Loucy (cell line): ENCODE results near the gene NELL2.
A peak's percentile ranks its signal among the peaks of the same experiment; 100 is the strongest.

Experiments used
- H2AFZ ChIP-seq: fragments of 200-600 bp; sonication (generic); 2 replicates; pipeline ENCODE4 v1.6.0; 2016; ENCODE audit warnings: antibody characterized with exemption, mild to moderate bottlenecking, low read length, moderate library complexity
- H3F3A ChIP-seq: fragments of 200-600 bp; 2 replicates; pipeline ENCODE4 v1.6.0; 2016; ENCODE audit warnings: antibody characterized with exemption, low read depth, mild to moderate bottlenecking
- H3K27me3 ChIP-seq: fragments of 200-600 bp; sonication (generic); 2 replicates; pipeline ENCODE4 v1.6.1; 2014; ENCODE audit warnings: low read length, mild to moderate bottlenecking; ENCODE audit not compliant: insufficient read depth, poor library complexity, severe bottlenecking
- H3K36me3 ChIP-seq: fragments of 200-600 bp; sonication (generic); 2 replicates; pipeline ENCODE4 v1.6.1; 2016; ENCODE audit warnings: low read length; ENCODE audit not compliant: insufficient read depth
- H3K4me1 ChIP-seq: fragments of 200-600 bp; sonication (generic); 2 replicates; pipeline ENCODE4 v1.5.1; 2014; ENCODE audit warnings: low read length, mild to moderate bottlenecking; ENCODE audit not compliant: insufficient read depth, poor library complexity, severe bottlenecking
- H3K4me2 ChIP-seq: fragments of 200-600 bp; sonication (generic); 2 replicates; pipeline ENCODE4 v1.6.0; 2014; ENCODE audit warnings: antibody characterized with exemption, low read length, low read depth, mild to moderate bottlenecking; ENCODE audit not compliant: poor library complexity, severe bottlenecking
- H3K4me3 ChIP-seq: fragments of 200-600 bp; sonication (generic); 2 replicates; pipeline ENCODE4 v1.5.1; 2014; ENCODE audit warnings: low read length, mild to moderate bottlenecking, mixed read lengths; ENCODE audit not compliant: poor library complexity, severe bottlenecking
- H3K79me2 ChIP-seq: fragments of 200-600 bp; sonication (generic); 2 replicates; pipeline ENCODE4 v1.6.1; 2014; ENCODE audit warnings: low read length; ENCODE audit not compliant: insufficient read depth
- H3K9ac ChIP-seq: fragments of 200-600 bp; sonication (generic); 2 replicates; pipeline ENCODE4 v1.6.0; 2014; ENCODE audit warnings: mild to moderate bottlenecking, low read depth, low read length, moderate library complexity; ENCODE audit not compliant: poor library complexity, severe bottlenecking
- H3K9me2 ChIP-seq: fragments of 200-600 bp; sonication (generic); replicated peaks from 2 replicates; pipeline ENCODE4 v1.6.1; 2016; ENCODE audit warnings: low read depth, low read length, mixed read lengths
- H3K9me3 ChIP-seq: fragments of 200-600 bp; sonication (generic); 2 replicates; pipeline ENCODE4 v1.6.1; 2014; ENCODE audit warnings: mild to moderate bottlenecking, antibody characterized with exemption, low read length, low read depth; ENCODE audit not compliant: insufficient read depth
- H4K20me1 ChIP-seq: fragments of 200-600 bp; sonication (generic); 2 replicates; pipeline ENCODE4 v1.6.0; 2014; ENCODE audit warnings: antibody characterized with exemption, low read length, mild to moderate bottlenecking; ENCODE audit not compliant: insufficient read depth, poor library complexity, severe bottlenecking
- EZH2phosphoT487 ChIP-seq: fragments of 200-600 bp; IDR thresholded peaks from 2 replicates; pipeline ENCODE4 v1.6.1; 2018; ENCODE audit warnings: antibody characterized with exemption, mild to moderate bottlenecking, moderate library complexity, borderline replicate concordance
- TF ChIP-seq, protein P1 (sequence below): fragments of 200-600 bp; sonication (generic); conservative IDR thresholded peaks from 2 replicates; pipeline ENCODE4 v1.5.1; 2014; ENCODE audit warnings: mild to moderate bottlenecking, antibody characterized with exemption, low read length

Gene NELL2

DNA sequence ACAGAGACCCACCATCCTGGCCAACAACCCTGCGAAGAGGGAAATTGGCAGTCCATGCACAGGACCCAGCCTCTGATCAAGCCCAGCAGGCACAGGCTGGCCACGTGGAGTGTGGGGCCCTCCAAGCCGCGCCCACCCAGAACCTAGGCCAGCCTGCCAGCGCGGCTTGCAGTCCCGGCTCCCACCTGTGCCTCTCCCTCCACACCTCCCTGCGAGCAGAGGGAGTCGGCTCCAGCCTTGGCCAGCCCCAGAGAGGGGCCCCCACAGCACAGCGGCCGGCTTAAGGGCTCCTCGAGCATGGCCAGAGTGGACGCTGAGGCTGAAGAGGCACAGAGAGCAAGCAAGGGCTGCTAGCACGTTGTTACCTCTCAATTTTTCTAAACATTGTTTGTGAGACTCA is 373.4 kb downstream of the NELL2 start:
- Histone ChIP-seq H3K9me2 (no peaks in the 10 kb centered on the region), H3K79me2 (no peaks in the 10 kb centered on the region), H3K36me3 (no peaks in the 10 kb centered on the region), H3K4me2 (no peak overlapping the region), H3K9ac (no peak overlapping the region), H3K4me1 (peaks cover 3% of the 10 kb centered on the region), H3K4me3 (no peak overlapping the region), H2AFZ (no peak overlapping the region), H3K27me3 (no peaks in the 10 kb centered on the region), H4K20me1 (no peaks in the 10 kb centered on the region), H3F3A (no peaks in the 10 kb centered on the region), H3K9me3 (no peaks in the 10 kb centered on the region)
- TF ChIP-seq, protein P1, sequence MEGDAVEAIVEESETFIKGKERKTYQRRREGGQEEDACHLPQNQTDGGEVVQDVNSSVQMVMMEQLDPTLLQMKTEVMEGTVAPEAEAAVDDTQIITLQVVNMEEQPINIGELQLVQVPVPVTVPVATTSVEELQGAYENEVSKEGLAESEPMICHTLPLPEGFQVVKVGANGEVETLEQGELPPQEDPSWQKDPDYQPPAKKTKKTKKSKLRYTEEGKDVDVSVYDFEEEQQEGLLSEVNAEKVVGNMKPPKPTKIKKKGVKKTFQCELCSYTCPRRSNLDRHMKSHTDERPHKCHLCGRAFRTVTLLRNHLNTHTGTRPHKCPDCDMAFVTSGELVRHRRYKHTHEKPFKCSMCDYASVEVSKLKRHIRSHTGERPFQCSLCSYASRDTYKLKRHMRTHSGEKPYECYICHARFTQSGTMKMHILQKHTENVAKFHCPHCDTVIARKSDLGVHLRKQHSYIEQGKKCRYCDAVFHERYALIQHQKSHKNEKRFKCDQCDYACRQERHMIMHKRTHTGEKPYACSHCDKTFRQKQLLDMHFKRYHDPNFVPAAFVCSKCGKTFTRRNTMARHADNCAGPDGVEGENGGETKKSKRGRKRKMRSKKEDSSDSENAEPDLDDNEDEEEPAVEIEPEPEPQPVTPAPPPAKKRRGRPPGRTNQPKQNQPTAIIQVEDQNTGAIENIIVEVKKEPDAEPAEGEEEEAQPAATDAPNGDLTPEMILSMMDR: no peak
- no peak for TF ChIP-seq EZH2phosphoT487

DNA sequence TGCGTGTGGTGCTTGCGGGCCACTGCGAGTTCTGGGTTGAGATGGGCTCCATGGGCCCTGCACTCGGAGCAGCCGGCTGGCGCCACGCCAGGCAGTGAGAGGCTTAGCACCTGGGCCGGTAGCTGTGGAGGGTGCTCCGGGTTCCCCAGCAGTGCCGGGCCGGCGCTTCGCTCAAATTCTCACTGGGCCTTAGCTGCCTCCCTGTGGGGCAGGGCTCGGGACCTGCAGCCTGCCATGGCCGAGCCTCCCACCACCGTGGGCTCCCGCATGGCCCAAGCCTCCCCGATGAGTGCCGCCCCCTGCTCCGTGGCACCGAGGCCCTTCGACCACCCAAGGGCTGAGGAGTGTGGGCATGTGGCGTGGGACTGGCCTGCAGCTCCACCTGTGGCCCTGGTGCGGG is 375.7 kb downstream of the NELL2 start:
- Histone ChIP-seq H3K4me2 (no peak overlapping the region), H3K4me1 (peaks cover 3% of the 10 kb centered on the region), H2AFZ (no peak overlapping the region), H3K9me3 (no peaks in the 10 kb centered on the region), H3K79me2 (no peaks in the 10 kb centered on the region), H4K20me1 (no peaks in the 10 kb centered on the region), H3K9me2 (no peaks in the 10 kb centered on the region), H3K27me3 (no peaks in the 10 kb centered on the region), H3K9ac (no peak overlapping the region), H3K36me3 (no peaks in the 10 kb centered on the region), H3K4me3 (no peak overlapping the region), H3F3A (no peaks in the 10 kb centered on the region)
- TF ChIP-seq, protein P1: no peak
- TF ChIP-seq EZH2phosphoT487: no peak

DNA sequence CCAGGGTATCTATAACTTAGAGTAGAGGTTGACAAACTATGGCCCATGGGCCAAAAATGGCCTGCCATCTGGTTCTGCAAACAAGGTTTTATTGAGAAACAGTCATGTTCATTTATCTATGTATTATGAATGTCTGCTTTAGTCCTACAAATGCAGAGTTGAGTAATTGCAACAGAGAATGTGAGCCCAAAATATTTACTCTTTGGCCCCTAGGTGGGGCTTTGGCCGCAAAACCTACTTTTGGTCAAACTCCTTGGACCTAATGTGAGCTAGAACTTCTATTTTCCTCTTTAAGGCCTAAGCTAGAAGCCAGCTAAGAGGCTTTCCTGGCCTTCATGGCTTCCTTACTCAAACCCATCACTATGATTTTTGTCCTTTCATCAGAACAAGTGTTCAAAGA is 379.1 kb downstream of the NELL2 start:
- Histone ChIP-seq H3K9ac (no peak overlapping the region), H3K27me3 (no peaks in the 10 kb centered on the region), H3F3A (no peaks in the 10 kb centered on the region), H3K4me1 (peaks cover 3% of the 10 kb centered on the region), H3K9me2 (no peaks in the 10 kb centered on the region), H3K79me2 (no peaks in the 10 kb centered on the region), H3K4me3 (no peak overlapping the region), H3K4me2 (no peak overlapping the region), H2AFZ (no peak overlapping the region), H3K36me3 (no peaks in the 10 kb centered on the region), H4K20me1 (no peaks in the 10 kb centered on the region), H3K9me3 (no peaks in the 10 kb centered on the region)
- TF ChIP-seq, protein P1: peak; percentile 46
- TF ChIP-seq EZH2phosphoT487: no peak
